HG03159 (cell line): ENCODE measurements around the gene SMCO1.
A peak's percentile ranks its signal among the peaks of the same experiment; 100 is the strongest.
"Not testable (repeated sequence)": the region's sequence is repeated elsewhere in the genome, so short reads cannot be mapped to it uniquely, and the experiment has no call there.

Experiments used
- ATAC-seq: cut with Tn5 transposase; IDR thresholded peaks from one replicate; pipeline ENCODE4 v1.9.1; 2021; ENCODE audit warnings: mild to moderate bottlenecking, moderate library complexity; ENCODE audit not compliant: unreplicated experiment

Gene SMCO1, protein sequence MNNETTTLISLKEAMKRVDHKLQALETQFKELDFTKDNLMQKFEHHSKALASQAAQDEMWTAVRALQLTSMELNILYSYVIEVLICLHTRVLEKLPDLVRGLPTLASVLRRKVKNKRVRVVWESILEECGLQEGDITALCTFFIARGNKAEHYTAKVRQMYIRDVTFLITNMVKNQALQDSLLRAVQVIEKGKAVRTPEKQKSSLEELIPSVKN

DNA sequence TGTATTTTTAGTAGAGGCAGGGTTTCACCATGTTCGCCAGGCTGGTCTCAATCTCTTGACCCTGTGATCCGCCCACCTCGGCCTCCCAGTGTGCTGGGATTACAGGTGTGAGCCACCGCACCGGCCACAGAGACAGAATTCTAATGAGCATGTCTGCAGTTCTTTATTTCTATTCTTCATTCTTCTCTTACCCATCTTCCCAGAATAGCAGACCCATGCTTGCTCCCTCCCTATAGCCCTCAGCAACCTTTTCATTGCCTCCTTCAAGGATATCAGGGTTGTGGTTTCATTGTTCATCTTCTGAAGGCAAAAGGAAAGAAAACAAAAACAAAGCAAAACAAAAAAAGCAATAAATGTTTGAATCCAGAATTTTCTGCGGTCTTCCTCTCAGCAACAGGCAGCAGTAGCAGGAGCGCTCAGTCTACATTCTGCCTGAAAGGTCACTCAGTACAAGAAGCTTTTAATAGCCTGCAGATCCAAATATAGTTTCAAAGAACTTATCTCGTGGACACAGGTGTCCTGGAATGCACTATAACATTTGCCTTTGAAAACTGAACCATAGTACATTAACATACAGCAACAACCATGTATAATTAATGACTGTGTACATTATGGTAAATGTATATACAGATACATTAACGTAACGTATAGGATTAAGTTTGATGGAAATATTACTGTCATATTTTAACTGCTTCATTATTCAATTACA lies at the start of gene SMCO1:
SMCO1 (minus strand) TSS at position 434 of the 709 bp plus-strand sequence; CDS start at position 297, 137 bp downstream.
- ATAC-seq: no peak

DNA sequence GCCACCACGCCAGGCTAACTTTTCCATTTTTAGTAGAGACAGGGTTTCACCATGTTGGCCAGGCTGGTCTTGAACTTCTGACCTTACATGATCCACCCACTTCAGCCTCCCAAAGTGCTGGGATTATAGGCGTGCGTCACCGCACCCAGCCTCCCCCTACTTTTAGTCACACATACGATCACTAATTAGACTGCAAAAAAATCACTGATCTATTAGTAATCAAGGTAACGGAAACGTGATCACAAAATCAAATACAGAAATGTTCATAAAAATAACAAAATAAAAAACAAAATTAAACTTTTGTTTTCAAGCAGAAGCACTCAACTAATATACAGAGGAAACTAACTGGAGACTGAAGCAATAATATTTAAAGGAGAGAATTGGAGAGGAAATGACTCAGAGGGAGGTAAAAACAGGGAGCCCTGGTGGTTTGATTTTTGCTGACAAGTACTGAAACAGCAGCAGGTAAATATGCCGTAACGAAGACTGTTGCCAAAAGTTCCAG lies 48.6 kb upstream of the SMCO1 start:
- ATAC-seq: no peak

DNA sequence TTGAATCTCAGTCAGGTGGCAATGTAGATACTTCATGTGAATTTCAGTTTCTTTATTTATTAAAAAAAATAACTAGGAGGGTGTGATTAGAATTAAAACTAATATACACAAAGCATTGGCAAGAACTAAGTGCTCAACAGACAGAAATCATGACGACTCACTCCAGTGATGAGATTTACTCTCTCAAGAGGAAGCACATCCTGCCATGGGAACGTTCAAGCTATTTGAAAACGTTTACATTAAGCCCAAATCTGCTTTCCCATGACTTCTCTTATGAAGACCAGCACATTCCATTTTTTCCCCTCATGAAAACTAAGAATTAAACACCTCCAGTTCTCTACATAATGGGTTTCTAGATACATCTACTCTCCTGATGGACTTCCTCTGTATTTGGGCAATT lies 44.7 kb upstream of the SMCO1 start:
- no peak for ATAC-seq

DNA sequence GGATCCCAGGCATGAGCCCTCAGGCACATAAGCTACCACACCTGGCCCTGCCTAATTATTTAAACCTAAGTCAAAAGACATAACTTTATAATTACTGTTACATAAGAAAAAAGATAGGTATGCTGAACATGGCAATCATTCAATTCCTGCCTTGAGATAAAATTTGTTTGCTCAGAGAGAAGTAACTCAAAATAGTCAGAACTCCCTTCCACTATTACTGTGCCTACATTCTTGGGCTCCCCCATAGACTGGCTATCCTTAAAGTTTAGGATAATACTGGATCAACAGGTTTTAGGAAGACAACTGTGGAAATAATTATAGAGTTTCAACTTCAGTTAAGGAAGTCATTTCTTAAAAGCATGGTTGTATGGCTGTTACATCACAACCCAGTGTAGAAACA lies 43.3 kb upstream of the SMCO1 start:
- no peak for ATAC-seq

DNA sequence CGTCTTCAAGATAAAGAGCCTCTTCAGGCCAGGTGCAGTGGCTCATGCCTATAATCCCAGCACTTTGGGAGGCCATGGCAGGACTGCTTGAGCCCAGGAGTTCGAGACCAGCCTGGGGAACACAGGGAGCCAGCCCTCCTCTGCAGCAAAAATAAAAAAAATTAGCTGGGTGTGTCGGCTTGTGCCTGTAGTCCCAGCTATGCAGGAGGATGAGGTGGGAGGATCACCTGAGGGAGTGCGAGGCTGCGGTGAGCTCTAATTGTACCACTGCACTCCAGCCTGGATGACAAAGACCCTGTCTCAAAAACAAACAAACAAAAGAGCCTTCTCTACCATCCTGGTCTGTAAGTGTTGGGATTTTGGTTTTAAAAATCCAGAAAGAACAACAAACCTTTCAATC lies 42.1 kb upstream of the SMCO1 start:
- no peak for ATAC-seq

DNA sequence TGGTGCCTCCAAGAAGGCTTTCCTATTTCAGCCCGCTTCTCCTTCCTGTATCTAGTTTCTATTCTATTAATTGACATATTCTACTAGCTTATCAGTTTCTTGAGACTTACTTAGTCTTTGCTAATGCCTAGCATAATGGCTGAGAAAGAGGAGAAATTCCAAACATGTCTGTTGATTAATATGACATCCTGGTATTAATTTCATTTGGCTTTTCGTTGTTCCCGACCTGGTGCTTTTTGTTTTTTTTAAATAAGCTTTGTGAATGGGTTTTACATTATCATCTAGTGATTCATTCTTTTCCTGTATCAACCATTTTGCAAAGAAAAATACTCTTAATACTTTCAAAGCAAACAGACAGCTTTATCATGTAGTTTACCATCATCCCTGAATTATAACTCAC lies 40.1 kb upstream of the SMCO1 start:
- ATAC-seq: no peak

DNA sequence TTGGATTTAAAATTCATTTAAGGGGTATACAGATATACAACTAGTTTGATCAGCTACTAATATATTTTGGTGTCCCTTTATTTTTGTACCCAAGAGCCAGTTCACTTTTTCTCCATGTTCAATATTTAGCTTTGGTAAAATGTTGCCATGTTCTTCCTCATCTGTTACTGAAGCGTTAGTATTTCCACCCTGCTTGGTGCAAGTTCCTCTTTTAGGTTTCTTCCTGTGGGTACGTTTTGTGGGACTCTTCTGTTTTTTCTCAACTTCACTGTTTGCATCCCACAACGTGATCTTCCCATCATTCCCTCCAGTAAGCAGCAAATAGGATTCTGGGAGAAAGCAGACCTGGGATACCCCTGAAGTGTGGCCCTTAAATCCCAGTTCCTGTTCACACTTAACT lies 39.1 kb upstream of the SMCO1 start:
- no peak for ATAC-seq

DNA sequence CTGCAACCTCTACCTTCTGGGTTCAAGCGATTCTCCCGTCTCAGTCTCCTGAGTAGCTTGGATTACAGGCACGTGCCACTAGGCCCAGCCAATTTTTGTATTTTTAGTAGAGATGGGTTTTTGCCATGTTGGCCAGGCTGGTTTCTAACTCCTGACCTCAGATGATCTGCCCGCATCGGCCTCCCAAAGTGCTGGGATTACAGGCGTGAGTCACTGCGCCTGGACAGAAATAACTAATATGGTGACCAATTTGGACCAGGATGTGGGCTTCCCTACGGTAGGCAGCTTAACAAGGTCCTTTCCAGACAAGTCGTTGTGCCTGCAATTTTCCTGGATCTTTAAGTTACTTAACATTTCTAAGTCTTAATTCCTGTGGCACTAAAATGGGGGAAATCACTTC lies 38.4 kb upstream of the SMCO1 start:
- ATAC-seq: no peak

DNA sequence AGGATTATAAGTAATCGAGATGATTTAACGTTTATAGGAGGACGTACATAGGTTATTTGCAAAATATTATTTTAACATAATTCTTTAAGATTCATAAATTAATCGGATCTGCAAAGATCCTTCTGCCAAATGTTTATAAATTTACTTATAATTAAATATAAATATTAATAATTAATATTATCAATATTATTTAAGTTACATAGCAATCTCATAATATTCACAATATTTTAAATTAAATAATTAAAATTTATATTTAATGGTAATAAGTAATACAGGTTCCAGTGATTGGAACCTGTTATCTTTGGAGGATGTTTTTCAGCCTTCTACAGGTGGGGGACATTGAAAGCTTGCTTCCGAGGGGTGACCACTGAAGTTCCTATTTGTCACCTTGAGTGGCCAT lies 37.1 kb upstream of the SMCO1 start:
- no peak for ATAC-seq

DNA sequence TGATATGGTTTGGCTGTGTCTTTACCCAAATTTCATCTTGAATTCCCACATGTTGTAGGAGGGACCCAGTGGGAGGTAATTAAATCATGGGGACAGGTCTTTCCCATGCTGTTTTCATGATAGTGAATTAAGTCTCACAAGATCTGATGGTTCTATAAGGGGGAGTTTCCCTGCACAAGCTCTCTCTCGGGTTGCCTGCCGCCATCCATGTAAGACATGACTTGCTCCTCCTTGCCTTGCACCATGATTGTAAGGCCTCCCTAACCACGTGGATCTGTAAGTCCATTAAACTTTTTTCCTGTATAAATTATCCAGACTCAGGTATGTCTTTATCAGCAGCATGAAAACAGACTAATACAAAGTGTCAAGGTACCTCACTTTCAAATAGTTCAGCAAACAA lies 35.0 kb upstream of the SMCO1 start:
- not testable (repeated sequence) for ATAC-seq

DNA sequence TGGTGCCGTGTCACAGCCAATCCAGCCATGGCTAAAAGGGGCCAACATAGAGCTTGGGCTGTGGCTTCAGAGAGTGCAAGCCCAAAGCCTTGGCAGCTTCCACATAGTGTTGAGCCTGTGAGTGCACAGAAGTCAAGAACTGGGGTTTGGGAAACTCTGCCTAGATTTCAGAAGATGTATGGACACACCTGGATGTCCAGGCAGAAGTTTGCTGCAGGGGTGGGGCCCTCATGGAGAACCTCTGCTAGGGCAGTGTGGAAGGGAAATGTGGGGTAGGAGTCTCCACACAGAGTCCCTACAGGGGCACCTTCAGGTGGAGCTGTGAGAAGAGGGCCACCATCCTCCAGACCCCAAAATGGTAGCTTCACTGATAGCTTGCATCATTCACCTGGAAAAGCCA lies 34.2 kb upstream of the SMCO1 start:
- not testable (repeated sequence) for ATAC-seq

DNA sequence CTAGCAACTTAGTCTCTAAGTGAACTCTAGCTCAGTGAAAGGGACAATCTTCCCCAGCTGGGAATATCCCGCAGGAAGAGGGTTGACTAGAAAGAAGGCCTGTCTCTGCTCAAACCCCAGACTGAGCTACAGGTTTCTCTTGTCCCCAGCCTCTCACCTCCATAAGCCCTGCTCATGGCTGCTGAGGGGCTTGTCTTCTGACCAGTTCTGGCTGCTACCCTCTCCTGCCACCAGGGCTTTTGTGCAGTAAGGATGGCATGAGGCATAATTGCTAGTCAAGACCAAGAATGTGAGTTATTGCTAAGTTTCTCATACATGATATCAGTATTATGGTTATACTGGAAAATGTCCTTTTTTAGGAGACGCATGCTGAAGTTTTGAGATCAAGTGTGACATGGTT lies 31.9 kb upstream of the SMCO1 start:
- ATAC-seq: no peak

DNA sequence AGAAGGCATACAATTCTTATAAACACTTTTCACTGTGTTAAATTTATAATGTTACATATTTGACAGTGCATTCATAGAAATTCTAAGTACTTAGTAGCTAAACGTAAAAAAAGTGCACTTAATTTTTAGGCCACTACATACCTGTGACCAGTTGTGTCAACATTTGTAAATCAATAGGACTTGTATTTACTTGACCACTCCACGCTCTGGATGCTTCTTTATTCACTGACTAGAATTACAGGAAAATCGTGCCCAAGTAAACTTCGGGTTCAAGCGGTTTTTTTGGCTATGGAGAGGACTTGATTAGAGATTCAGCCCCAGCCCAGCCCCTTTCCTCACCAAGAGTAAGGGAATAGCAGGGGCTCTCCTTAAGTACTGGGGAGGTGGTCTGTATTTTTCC lies 31.4 kb upstream of the SMCO1 start:
- ATAC-seq: no peak

DNA sequence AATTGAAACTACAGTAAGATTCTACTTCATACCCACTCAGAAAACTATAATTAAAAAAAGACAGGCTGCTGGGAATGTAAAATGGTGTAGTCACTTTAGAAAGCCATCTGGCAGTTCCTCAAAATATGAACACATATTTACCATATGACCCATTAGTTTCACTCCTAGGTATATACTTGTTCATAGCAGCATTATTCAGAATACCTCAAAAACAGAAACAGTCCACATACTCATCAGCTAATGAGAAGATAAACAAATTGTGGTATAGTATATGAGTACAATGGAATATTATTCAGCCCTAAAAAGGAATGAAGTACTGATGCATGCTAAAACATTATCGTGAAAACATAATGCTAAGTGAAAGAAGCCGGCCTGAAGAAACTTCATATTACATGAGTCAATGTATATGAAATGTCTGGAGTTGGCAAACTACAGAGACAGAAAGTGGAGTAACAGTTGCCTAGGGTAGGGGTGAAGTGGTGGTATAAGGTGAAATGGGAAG lies 29.4 kb upstream of the SMCO1 start:
- no peak for ATAC-seq

DNA sequence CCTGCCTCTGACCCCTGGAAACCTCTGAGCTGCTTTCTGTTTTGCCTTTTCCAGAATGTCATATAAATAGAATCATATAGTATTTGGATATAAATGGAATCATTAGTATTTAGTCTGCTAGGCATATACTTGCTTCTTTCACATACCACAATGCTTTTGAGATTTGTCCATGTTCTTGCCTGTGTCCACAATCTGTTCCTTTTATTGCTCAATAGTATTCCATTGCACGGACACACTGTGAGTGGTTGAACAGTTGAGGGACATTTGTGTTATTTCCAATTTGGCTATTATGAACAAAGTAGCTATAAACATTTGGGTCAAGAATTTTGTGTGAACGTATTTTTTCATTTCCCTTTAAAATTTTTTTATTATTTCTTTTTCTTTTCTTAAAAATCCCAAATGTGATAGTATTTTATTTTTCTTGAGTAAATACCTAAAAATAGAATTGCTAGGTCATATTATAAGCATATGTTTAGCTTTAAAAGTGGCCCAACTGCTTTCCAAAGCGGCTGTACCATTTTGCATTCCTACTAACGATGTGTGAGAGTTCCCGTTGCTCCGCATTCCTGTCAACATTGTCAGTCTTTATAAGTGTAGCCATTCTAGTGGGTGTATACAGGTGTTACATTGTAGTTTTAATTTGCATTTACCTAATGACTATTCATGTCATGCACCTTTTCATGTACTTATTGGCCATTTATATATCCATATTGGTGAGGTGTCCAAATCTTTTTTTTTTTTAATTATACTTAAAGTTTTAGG lies 26.7 kb upstream of the SMCO1 start:
- no peak for ATAC-seq

DNA sequence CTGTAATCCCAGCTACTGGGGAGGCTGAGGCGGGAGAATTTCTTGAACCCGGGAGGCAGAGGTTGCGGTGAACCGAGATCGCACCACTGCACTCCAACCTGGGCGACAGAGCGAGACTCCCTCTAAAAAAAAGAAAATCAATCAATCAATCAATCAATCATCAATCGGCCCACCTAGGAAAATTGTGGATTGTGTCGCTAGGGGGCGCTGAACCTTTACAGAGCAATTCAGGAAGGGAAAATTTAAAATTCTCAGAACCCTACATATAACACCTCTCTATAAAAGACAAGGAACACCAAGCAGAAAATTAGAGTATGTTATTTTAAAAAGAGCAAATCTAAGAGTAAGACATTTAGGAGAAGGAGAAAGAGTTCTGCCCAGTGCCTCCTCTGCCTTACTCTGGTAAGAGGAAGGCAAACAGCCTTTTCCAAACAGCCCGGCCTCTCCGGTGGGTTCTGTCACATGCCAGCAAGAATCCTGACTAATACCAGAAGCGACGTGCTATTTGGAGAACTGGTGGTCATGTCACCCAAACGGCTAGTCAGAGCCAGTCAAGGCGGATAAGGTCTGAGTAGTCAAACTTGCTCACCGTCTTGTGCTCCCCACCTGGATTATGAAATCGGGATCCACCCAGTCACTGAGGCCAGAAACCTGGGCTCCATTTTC lies 22.3 kb upstream of the SMCO1 start:
- no peak for ATAC-seq

DNA sequence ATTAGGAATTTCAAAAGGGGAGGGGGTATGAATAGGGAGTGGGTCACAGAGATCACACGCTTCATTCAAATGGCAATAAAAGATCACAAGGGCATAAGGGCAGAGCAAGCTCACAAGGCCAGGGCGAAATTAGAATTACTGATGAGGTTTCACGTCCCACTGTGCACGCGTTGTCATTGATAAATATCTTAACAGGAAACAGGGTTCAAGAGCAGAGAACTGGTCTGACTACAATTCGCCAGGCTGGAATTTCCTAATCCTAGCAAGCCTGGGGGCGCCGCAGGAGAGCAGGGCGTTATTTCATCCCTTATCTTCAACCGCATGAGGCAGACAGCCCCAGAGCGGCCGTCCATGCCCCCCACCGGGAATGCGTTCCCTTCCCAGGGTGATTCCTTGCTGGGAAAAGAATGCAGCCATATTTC lies 18.1 kb upstream of the SMCO1 start:
- ATAC-seq: no peak

DNA sequence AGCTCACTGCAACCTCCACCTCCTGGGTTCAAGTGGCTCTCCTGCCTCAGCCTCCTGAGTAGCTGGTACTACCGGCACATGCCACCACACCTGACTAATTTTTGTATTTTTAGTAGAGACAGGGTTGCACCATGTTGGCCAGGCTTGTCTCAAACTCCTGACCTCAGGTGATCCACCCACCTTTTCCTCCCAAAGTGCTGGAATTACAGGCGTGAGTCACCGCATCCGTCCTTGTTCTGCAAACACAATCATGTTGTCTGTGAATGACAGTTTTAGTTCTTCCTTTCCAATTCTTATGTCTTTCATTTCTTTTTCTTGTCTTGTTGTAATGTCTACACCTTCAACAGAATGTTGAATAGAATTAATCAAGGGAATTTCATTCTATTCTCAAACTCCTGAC lies 16.3 kb upstream of the SMCO1 start:
- no peak for ATAC-seq

DNA sequence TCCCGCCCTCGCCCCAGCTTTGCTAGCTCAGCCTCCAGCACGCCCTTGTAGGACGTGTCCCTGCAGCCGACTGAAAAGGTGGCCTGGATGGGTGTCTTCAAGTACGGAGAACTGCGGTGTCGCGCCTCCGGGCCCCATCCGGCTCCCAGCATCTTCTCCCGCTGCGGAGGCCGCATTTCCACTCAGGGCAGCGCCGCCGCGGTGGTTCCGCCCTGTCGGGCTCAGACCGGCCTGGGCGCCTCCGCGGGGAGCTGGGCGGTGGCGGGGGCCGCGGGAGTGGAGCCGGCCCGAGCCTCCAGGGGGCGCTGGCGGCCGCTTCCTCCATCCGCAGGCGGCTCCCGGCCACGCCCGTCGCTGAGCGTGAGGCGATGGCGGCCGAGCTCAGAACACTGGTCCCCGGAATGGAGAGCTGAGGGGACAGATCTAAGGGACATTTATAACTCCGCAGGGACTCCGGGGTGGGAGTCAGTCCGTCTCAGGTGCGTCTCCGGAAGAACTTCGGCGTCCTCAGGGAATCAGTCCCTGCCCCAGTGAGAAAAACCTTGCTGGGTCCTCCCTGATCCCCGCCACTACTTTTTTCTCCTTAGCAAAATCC lies 13.6 kb upstream of the SMCO1 start:
- peak; percentile 71 for ATAC-seq

DNA sequence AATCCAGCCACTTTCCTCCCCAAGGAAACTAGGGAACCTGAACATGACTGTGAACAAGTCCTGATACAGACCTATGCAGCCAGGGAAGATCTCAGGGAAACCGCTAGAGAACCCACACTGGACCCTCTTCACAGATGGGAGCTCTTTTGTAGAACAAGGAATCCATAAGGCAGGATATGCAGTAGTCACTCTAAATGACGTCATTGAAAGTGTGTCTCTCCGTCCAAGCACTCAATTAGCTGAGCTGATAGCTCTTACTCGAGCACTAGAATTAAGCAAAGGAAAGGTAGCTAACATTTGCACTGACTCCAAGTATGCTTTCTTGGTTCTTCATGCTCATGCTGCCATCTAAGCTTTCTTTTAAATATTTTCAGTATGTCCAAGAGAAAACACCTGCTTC lies 10.0 kb upstream of the SMCO1 start:
- ATAC-seq: no peak

DNA sequence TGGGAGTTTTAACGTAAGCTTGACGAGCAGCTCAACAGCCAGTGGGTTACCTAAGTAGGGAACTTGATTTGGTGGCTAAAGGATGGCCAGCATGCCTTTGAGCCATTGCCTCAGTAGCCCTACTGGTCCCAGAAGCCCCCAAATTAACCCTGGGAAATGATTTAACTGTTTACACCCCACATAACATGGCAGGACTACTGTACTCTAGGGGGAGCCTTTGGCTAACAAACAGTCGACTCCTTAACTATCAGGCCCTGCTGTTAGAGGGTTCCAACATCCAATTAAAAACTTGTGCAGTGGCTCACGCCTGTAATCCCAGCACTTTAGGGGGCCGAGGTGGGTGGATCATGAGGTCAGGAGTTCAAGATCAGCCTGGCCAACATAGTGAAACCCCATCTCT lies 9.4 kb upstream of the SMCO1 start:
- ATAC-seq: no peak
